H1 (cell line): ENCODE data around the gene EBF3. TPM values are rescaled to one million over a fixed set of nuclear protein-coding genes. Genes with fewer than 3 reads are reported as not detected.

Experiments used
- CTCF ChIA-PET: fragments of 300-600 bp; sonication (Branson Sonifier 250); formaldehyde crosslinking; loops from one replicate; lab custom pipeline; 2021; ENCODE audit not compliant: partially characterized antibody; lab: Charles Lee
- POLR2A ChIA-PET: fragments of 300-600 bp; sonication (Branson Sonifier 250); formaldehyde crosslinking; loops from one replicate; lab custom pipeline; 2021; ENCODE audit warnings: inconsistent platforms; ENCODE audit not compliant: partially characterized antibody; lab: Charles Lee
- DNase-seq, 2 experiments: peaks; one replicate each; pipeline versions ENCODE4 v3.0.0 to v3.0.0-alpha.2; 2010 to 2022; ENCODE audit warnings: low spot score in 2 of 2, low read depth in 1 of 2, mixed read lengths in 1 of 2
- FAIRE-seq: peaks from 2 replicates; lab custom pipeline; 2011; peaks lifted over from hg19 to GRCh38; lab: Jason Lieb, UNC
- H2AFZ ChIP-seq: 2 replicates; pipeline ENCODE4 v1.8.1; 2012; ENCODE audit warnings: low read length, inconsistent platforms
- H2AK5ac ChIP-seq: 2 replicates; pipeline ENCODE4 v1.6.1; 2013; ENCODE audit warnings: low read depth, low read length
- H2BK120ac ChIP-seq: replicated peaks from 2 replicates; pipeline ENCODE3; 2013; ENCODE audit warnings: low read depth, low read length, inconsistent platforms
- H2BK12ac ChIP-seq: 2 replicates; pipeline ENCODE4 v1.6.1; 2013; ENCODE audit warnings: low read depth, low read length
- H2BK15ac ChIP-seq: 2 replicates; pipeline ENCODE4 v1.6.1; 2013; ENCODE audit warnings: low read length
- H2BK20ac ChIP-seq: 2 replicates; pipeline ENCODE4 v1.6.1; 2013; ENCODE audit warnings: low read length
- H2BK5ac ChIP-seq: 2 replicates; pipeline ENCODE4 v1.6.1; 2013; ENCODE audit warnings: low read depth, low read length
- H3K14ac ChIP-seq: 2 replicates; pipeline ENCODE4 v1.6.1; 2013; ENCODE audit warnings: inconsistent platforms; ENCODE audit not compliant: insufficient read length
- H3K18ac ChIP-seq: 2 replicates; pipeline ENCODE4 v1.6.1; 2013; ENCODE audit warnings: low read length; ENCODE audit errors: extremely low read depth
- H3K23ac ChIP-seq: 2 replicates; pipeline ENCODE4 v1.6.1; 2013; ENCODE audit warnings: inconsistent platforms; ENCODE audit not compliant: insufficient read length
- H3K23me2 ChIP-seq: 2 replicates; pipeline ENCODE4 v1.6.1; 2013; ENCODE audit warnings: low read depth, low read length
- H3K27ac ChIP-seq: 2 replicates; pipeline ENCODE4 v1.6.1; 2011; ENCODE audit warnings: low read depth, low read length, inconsistent platforms
- H3K27me3 ChIP-seq, 4 experiments: replicated peaks in 1 of 4; 1 replicate in 1 of 4; 2 replicates in 3 of 4; pipeline versions ENCODE4 v1.6.1 to v1.8.1; 2011 to 2013; ENCODE audit warnings: low read length in 3 of 4, mild to moderate bottlenecking in 3 of 4, inconsistent platforms in 2 of 4, mixed read lengths in 2 of 4, moderate library complexity in 1 of 4; ENCODE audit not compliant: control insufficient read depth in 3 of 4, insufficient read depth in 3 of 4; ENCODE audit errors: extremely low read depth in 1 of 4
- H3K36me3 ChIP-seq, 4 experiments: 2 replicates each; pipeline versions ENCODE4 v1.6.1 to v1.8.1; 2011 to 2013; ENCODE audit warnings: mild to moderate bottlenecking in 4 of 4, low read length in 3 of 4, moderate library complexity in 2 of 4, control low read depth in 1 of 4, inconsistent platforms in 1 of 4; ENCODE audit not compliant: insufficient read depth in 4 of 4, control insufficient read depth in 2 of 4
- H3K4ac ChIP-seq: replicated peaks from 2 replicates; pipeline ENCODE3; 2013; ENCODE audit warnings: low read length, low read depth, mixed read lengths, inconsistent platforms; ENCODE audit not compliant: insufficient read length
- H3K4me1 ChIP-seq, 4 experiments: replicated peaks in 1 of 4; 1 replicate in 1 of 4; 2 replicates in 3 of 4; pipeline versions ENCODE4 v1.6.1 to v1.8.1; 2011 to 2013; ENCODE audit warnings: low read length in 3 of 4, inconsistent platforms in 2 of 4, mixed read lengths in 1 of 4; ENCODE audit not compliant: insufficient read depth in 4 of 4, control insufficient read depth in 3 of 4
- H3K4me2 ChIP-seq, 2 experiments: 2 replicates each; pipeline versions ENCODE4 v1.6.1 to v1.8.1; 2011 to 2013; ENCODE audit warnings: low read depth in 2 of 2, low read length in 2 of 2, control low read depth in 1 of 2, inconsistent platforms in 1 of 2, mild to moderate bottlenecking in 1 of 2; ENCODE audit not compliant: insufficient read depth in 1 of 2
- H3K4me3 ChIP-seq, 4 experiments: fragments of 200-600, 300-600 bp in 1 of 4; sonication (generic), shearing (Covaris generic), sonication (Bioruptor Twin) in 1 of 4; 2 replicates each; pipeline versions ENCODE4 v1.5.1 to v1.8.1; 2011 to 2016; ENCODE audit warnings: low read length in 4 of 4, low read depth in 3 of 4, control low read depth in 2 of 4, inconsistent platforms in 2 of 4, mild to moderate bottlenecking in 2 of 4, mixed read lengths in 1 of 4, moderate library complexity in 1 of 4; ENCODE audit not compliant: insufficient read depth in 2 of 4; ENCODE audit errors: extremely low read depth in 1 of 4
- H3K56ac ChIP-seq: replicated peaks from 2 replicates; pipeline ENCODE3; 2013; ENCODE audit warnings: low read depth, mild to moderate bottlenecking, mixed read lengths, low read length, inconsistent platforms; ENCODE audit not compliant: insufficient read length
- H3K79me1 ChIP-seq: 2 replicates; pipeline ENCODE4 v1.6.1; 2013; ENCODE audit warnings: low read depth, low read length, control low read depth
- H3K79me2 ChIP-seq, 2 experiments: 2 replicates each; pipeline versions ENCODE4 v1.6.1 to v1.8.1; 2012 to 2013; ENCODE audit warnings: low read length in 2 of 2, mild to moderate bottlenecking in 2 of 2, inconsistent platforms in 1 of 2; ENCODE audit not compliant: insufficient read depth in 2 of 2, control insufficient read depth in 1 of 2
- H3K9ac ChIP-seq, 4 experiments: replicated peaks in 1 of 4; 1 replicate in 1 of 4; 2 replicates in 3 of 4; pipeline versions ENCODE4 v1.6.1 to v1.8.1; 2011 to 2013; ENCODE audit warnings: low read depth in 3 of 4, low read length in 3 of 4, control low read depth in 2 of 4, mild to moderate bottlenecking in 2 of 4, moderate library complexity in 2 of 4, inconsistent platforms in 1 of 4; ENCODE audit errors: extremely low read depth in 1 of 4
- H3K9me3 ChIP-seq, 2 experiments: 2 replicates each; pipeline versions ENCODE4 v1.6.1 to v1.8.1; 2012 to 2013; ENCODE audit warnings: mild to moderate bottlenecking in 2 of 2, moderate library complexity in 2 of 2, control low read depth in 1 of 2, inconsistent platforms in 1 of 2, low read depth in 1 of 2, low read length in 1 of 2, mixed read lengths in 1 of 2; ENCODE audit not compliant: insufficient read depth in 2 of 2
- H4K20me1 ChIP-seq, 2 experiments: replicated peaks in 1 of 2; 2 replicates each; pipeline versions ENCODE3 to v1.8.1; 2011 to 2013; ENCODE audit warnings: inconsistent platforms in 2 of 2, low read length in 2 of 2, mild to moderate bottlenecking in 1 of 2; ENCODE audit not compliant: insufficient read depth in 2 of 2, control insufficient read depth in 1 of 2
- H4K5ac ChIP-seq: 2 replicates; pipeline ENCODE4 v1.6.1; 2013; ENCODE audit warnings: low read length, low read depth, mixed read lengths, inconsistent platforms; ENCODE audit not compliant: insufficient read length
- H4K8ac ChIP-seq: 2 replicates; pipeline ENCODE4 v1.8.0; 2013; ENCODE audit warnings: mild to moderate bottlenecking, moderate library complexity, low read length, inconsistent platforms; ENCODE audit not compliant: insufficient read depth; ENCODE audit errors: extremely low read depth
- H4K91ac ChIP-seq: replicated peaks from 2 replicates; pipeline ENCODE3; 2013; ENCODE audit warnings: low read length, mixed read lengths, inconsistent platforms; ENCODE audit not compliant: insufficient read length
- GTF2F1 ChIP-seq: IDR thresholded peaks from 2 replicates; pipeline ENCODE4 v1.6.1; 2012; ENCODE audit warnings: low read depth, low read length, improper control_type of control experiment, borderline replicate concordance
- HDAC2 ChIP-seq, 2 experiments: fragments of 300-600 bp in 1 of 2; sonication (generic) in 1 of 2; IDR thresholded peaks; 2 replicates each; pipeline ENCODE4 v1.6.1; 2011 to 2012; ENCODE audit warnings: low read depth in 2 of 2, low read length in 2 of 2, mild to moderate bottlenecking in 2 of 2, moderate library complexity in 2 of 2, borderline replicate concordance in 1 of 2, inconsistent platforms in 1 of 2
- KDM1A ChIP-seq: fragments of 200-600, 300-600 bp; sonication (generic); IDR thresholded peaks from 2 replicates; pipeline ENCODE4 v1.7.1; 2016; ENCODE audit warnings: mild to moderate bottlenecking, low read length, borderline replicate concordance
- MAX ChIP-seq: IDR thresholded peaks from 2 replicates; pipeline ENCODE4 v1.6.1; 2012; ENCODE audit warnings: inconsistent platforms
- NRF1 ChIP-seq: IDR thresholded peaks from 2 replicates; pipeline ENCODE4 v1.6.1; 2011; ENCODE audit warnings: mild to moderate bottlenecking, low read depth, low read length, improper control_type of control experiment
- PHF8 ChIP-seq: fragments of 200-600 bp; sonication (generic); conservative IDR thresholded peaks from 2 replicates; pipeline ENCODE4 v1.7.1; 2012; ENCODE audit warnings: low read depth, mild to moderate bottlenecking, inconsistent platforms, low read length, moderate library complexity
- POU5F1 ChIP-seq: IDR thresholded peaks from 2 replicates; pipeline ENCODE4 v1.6.1; 2011; ENCODE audit warnings: low read depth, mild to moderate bottlenecking, low read length, moderate library complexity
- RAD21 ChIP-seq, 2 experiments: IDR thresholded peaks in 1 of 2; conservative IDR thresholded peaks in 1 of 2; 2 replicates each; pipeline ENCODE4 v1.6.1; 2011; ENCODE audit warnings: low read depth in 2 of 2, low read length in 2 of 2, improper control_type of control experiment in 1 of 2, inconsistent platforms in 1 of 2, mild to moderate bottlenecking in 1 of 2, moderate library complexity in 1 of 2
- SP1 ChIP-seq: IDR thresholded peaks from 2 replicates; pipeline ENCODE4 v1.6.1; 2011; ENCODE audit warnings: low read depth, low read length
- TAF1 ChIP-seq: IDR thresholded peaks from 2 replicates; pipeline ENCODE4 v1.6.1; 2011; ENCODE audit warnings: mild to moderate bottlenecking, low read depth, low read length
- TBP ChIP-seq: IDR thresholded peaks from 2 replicates; pipeline ENCODE4 v1.6.1; 2011; ENCODE audit warnings: low read depth, low read length, improper control_type of control experiment
- USF2 ChIP-seq: IDR thresholded peaks from 2 replicates; pipeline ENCODE4 v1.6.1; 2011; ENCODE audit warnings: low read length, improper control_type of control experiment
- WGBS, 2 experiments: shearing (Covaris generic) in 1 of 2; methylation state at CpG; one replicate each; pipeline versions ENCODE4 v1.1.6 to v1.1.7; 2013 to 2015; ENCODE audit warnings: low lambda C conversion rate in 2 of 2, mixed read lengths in 2 of 2, inconsistent platforms in 1 of 2, low coverage in 1 of 2, missing lambda C conversion rate in 1 of 2; ENCODE audit not compliant: insufficient replicate concordance in 2 of 2, insufficient coverage in 1 of 2, insufficient read length in 1 of 2; ENCODE audit errors: extremely low coverage in 1 of 2, missing lambda C conversion rate in 1 of 2; 5-methylcytosine and 5-hydroxymethylcytosine counted together
- polyA plus RNA-seq, 7 experiments: library from polyadenylated mRNA; depleted of rRNA in 3 of 7; stranded (reverse) in 5 of 7; unstranded in 2 of 7; fragments of >200 nt in 5 of 7; fragments of 200-250 nt in 2 of 7; gene quantifications; 1 replicate in 5 of 7; 2 replicates in 1 of 7; 4 replicates in 1 of 7; pipeline versions ENCODE4 v1.2.1 to v1.2.3, GENCODE V29; 2011 to 2013; ENCODE audit warnings: missing spikeins in 2 of 7, mixed read lengths in 2 of 7
- total RNA-seq: library from RNA; stranded (reverse); fragmentation: NEBNext Ultra II Directional; extraction: Animal tissue kit (Norgen Biotek cat#: 25700); gene quantifications from 2 replicates; pipeline ENCODE4 v1.2.1, GENCODE V29; 2021

EBF3 gene
- total and polyA plus RNA-seq, 2 of the 8 experiments (the other 6 are each of a cell fraction or from before 2014, with no cell fraction given): 0.08 to 0.26 TPM

- Histone ChIP-seq H2BK15ac (no peak overlapping the region), H4K5ac (no peak overlapping the region), H3K4me1 (peaks cover 0 to 29% (median 16%) of the 10 kb centered on the region in 4 experiments; a peak in 6 of 7 replicates), H3K79me1 (no peaks in the 10 kb centered on the region), H3K23ac (no peak overlapping the region), H3K27me3 (0 out of 7 replicates have a peak, but pooled peaks cover 0 to 2% (median 0%) of the 10 kb centered on the region in 4 experiments), H3K23me2 (no peaks in the 10 kb centered on the region), H4K8ac (no peak overlapping the region), H3K56ac (no peak overlapping the region), H3K79me2 (no peaks in the 10 kb centered on the region), H2BK5ac (no peak overlapping the region), H2BK20ac (no peak overlapping the region), H3K9me3 (no peaks in the 10 kb centered on the region), H3K4me2 (no peak overlapping the region), H3K27ac (no peak overlapping the region), H4K91ac (no peak overlapping the region), H3K4me3 (no peak overlapping the region), H2AFZ (no peak overlapping the region), H2BK12ac (no peak overlapping the region), H3K14ac (no peak overlapping the region), H3K4ac (no peak overlapping the region), H2AK5ac (no peak overlapping the region), H3K18ac (no peak overlapping the region), H4K20me1 (no peaks in the 10 kb centered on the region), H3K36me3 (no peaks in the 10 kb centered on the region), H3K9ac (no peak overlapping the region), H2BK120ac (no peak overlapping the region)
- ChIA-PET CTCF (interaction anchor here (1.5 to 9.4 kb wide), 3 partner anchors 11 to 193 kb away, joined by 3 to 123 read pairs (median 24); no protein-coding TSS in a partner anchor), POLR2A (no interaction called here)
- no peak for FAIRE-seq
- DNase-seq: no peak
- WGBS, 2 experiments: 93% methylated on average over 5 of the region's 7 CpGs; no CpG with 5 or more reads in 1 of the 2 experiments
- no peak for TF ChIP-seq TAF1
- no peak for TF ChIP-seq PHF8
- no peak for TF ChIP-seq HDAC2 (IDR thresholded peaks at IDR 0.05; ENCODE audit: borderline replicate concordance in 1 of 2, low read depth in 2 of 2, low read length in 2 of 2)
- TF ChIP-seq GTF2F1: no peak
- TF ChIP-seq SP1: no peak
- no peak for TF ChIP-seq MAX
- no peak for TF ChIP-seq TBP
- TF ChIP-seq RAD21 (IDR thresholded peaks at IDR 0.05 in 1 of 2, conservative IDR thresholded peaks at IDR 0.05 in 1 of 2; ENCODE audit: low read depth in 2 of 2, low read length in 2 of 2): no peak
- no peak for TF ChIP-seq USF2
- no peak for TF ChIP-seq KDM1A
- no peak for TF ChIP-seq POU5F1
- no peak for TF ChIP-seq NRF1
Measured at GRCh38 chr10:129865413-129865812, 98.7 kb downstream of the EBF3 start.
